Breast epithelium (tissue), 3 donors: ENCODE data around the gene BABAM2.

Experiments
- POLR2A ChIP-seq: fragments of 450-650 bp; IDR thresholded peaks from one replicate; pipeline ENCODE4 v1.6.1; 2016; ENCODE audit warnings: antibody characterized with exemption, mild to moderate bottlenecking, moderate library complexity
- TF ChIP-seq, protein P1 (sequence below), 3 donors: fragments of 450-650 bp; IDR thresholded peaks; one replicate each; pipeline ENCODE4 v1.5.1; 2016 to 2017; ENCODE audit warnings: antibody characterized with exemption in 3 of 3, mild to moderate bottlenecking in 3 of 3, moderate library complexity in 3 of 3

DNA sequence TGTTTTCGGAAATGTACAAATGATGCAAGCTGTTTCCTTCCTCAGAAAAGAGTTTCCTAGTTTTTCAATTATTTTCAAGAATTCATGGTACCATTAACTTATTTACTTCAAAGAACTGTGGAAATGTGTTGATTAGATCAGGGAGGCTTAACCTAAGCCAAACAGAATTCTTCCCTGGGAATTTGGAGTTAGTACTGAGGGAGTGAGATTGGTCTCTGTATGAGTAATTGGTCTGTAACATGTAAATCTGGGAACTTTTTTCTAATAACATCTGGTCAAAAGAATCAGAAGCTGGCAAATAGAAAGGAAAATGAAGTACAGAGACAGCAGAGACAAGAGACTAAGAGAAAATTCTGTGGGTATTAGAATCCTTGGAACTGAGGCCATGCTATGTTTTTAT, 145.8 kb downstream of the BABAM2 start:
- no peak for TF ChIP-seq POLR2A
- TF ChIP-seq, protein P1, sequence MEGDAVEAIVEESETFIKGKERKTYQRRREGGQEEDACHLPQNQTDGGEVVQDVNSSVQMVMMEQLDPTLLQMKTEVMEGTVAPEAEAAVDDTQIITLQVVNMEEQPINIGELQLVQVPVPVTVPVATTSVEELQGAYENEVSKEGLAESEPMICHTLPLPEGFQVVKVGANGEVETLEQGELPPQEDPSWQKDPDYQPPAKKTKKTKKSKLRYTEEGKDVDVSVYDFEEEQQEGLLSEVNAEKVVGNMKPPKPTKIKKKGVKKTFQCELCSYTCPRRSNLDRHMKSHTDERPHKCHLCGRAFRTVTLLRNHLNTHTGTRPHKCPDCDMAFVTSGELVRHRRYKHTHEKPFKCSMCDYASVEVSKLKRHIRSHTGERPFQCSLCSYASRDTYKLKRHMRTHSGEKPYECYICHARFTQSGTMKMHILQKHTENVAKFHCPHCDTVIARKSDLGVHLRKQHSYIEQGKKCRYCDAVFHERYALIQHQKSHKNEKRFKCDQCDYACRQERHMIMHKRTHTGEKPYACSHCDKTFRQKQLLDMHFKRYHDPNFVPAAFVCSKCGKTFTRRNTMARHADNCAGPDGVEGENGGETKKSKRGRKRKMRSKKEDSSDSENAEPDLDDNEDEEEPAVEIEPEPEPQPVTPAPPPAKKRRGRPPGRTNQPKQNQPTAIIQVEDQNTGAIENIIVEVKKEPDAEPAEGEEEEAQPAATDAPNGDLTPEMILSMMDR (IDR thresholded peaks at IDR 0.05), result no peak
